ENCODE data around the gene KCNJ11. TPM values are rescaled to one million over a fixed set of nuclear protein-coding genes. Genes with fewer than 3 reads are reported as not detected.

The KCNJ11 gene
- total and polyA plus RNA-seq, 2 of the 13 experiments (the other 11 are each of a cell fraction or from before 2014, with no cell fraction given) = 0.38 to 1.6 TPM

GRCh38 chr11:17352950-17353820, 35.3 kb downstream of the KCNJ11 start (continued):
- TF ChIP-seq REST (IDR thresholded peaks at IDR 0.05; ENCODE audit: borderline replicate concordance in 1 of 2, low read depth in 1 of 2, low read length in 2 of 2) (no peak), E2F1 (CRISPR knock-in tag; IDR thresholded peaks at IDR 0.05) (peak; percentile 23; the same call in 1 of the 2 replicates), ZNF263 (CRISPR knock-in tag; IDR thresholded peaks at IDR 0.05) (no peak; the same call in 1 of the 2 replicates), ZNF615 (CRISPR knock-in tag; IDR thresholded peaks at IDR 0.05; ENCODE audit: borderline replicate concordance) (no peak; the same call in 1 of the 2 replicates), SIX1 (CRISPR knock-in tag; IDR thresholded peaks at IDR 0.05; ENCODE audit: borderline replicate concordance) (no peak), ATF7 (IDR thresholded peaks at IDR 0.05) (no peak), ATF7 (CRISPR knock-in tag; IDR thresholded peaks at IDR 0.05) (0 out of 2 replicates have a peak, but pooled peaks have one; percentile 32), MAX (IDR thresholded peaks at IDR 0.05) (peak; percentile 99), ZFX (CRISPR knock-in tag; IDR thresholded peaks at IDR 0.05; ENCODE audit: low read depth) (peak; percentile 72), SP1 (IDR thresholded peaks at IDR 0.05) (no peak), SP1 (CRISPR knock-in tag; IDR thresholded peaks at IDR 0.05) (peak; percentile 10; the same call in 1 of the 2 replicates), SALL1 (CRISPR knock-in tag; IDR thresholded peaks at IDR 0.05) (peak; percentile 96), DMTF1 (CRISPR knock-in tag; IDR thresholded peaks at IDR 0.05) (no peak), SKI (IDR thresholded peaks at IDR 0.05; ENCODE audit: partially characterized antibody) (peak; percentile 84), FIP1L1 (IDR thresholded peaks at IDR 0.05; ENCODE audit: borderline replicate concordance, insufficient read depth, low read depth, low read length) (no peak), UBTF (CRISPR knock-in tag; IDR thresholded peaks at IDR 0.05) (peak; percentile 96), ZNF136 (CRISPR knock-in tag; IDR thresholded peaks at IDR 0.05; ENCODE audit: low read depth) (no peak), POLR2AphosphoS2 (IDR thresholded peaks at IDR 0.05; ENCODE audit: low read depth, low read length) (0 out of 2 replicates have a peak, but pooled peaks have one; percentile 38), ZNF674 (CRISPR knock-in tag; IDR thresholded peaks at IDR 0.05; ENCODE audit: low read depth) (no peak)
